ENCODE data around the gene SLC7A7. TPM values are rescaled to one million over a fixed set of nuclear protein-coding genes. Genes with fewer than 3 reads are reported as not detected.

The SLC7A7 gene
- total and polyA plus RNA-seq, 8 donors: 3.1 to 29.4 (median 8.1) TPM; not detected in 2

DNA sequence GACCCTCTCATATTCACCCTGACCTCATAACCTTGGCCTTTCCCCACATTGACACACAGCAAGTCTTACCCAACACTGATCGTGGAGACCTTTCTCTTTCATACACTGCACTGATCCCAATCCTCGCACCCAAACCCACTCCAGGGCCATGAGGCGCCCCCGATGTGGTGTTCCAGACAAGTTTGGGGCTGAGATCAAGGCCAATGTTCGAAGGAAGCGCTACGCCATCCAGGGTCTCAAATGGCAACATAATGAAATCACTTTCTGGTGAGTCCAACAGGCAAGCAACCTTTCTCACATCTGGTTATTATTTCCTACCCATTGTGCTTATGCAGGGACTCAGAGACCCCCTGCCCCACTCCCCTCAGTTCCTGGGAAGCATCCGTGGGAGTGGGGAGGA lies 26.5 kb upstream of the SLC7A7 start:
- TF ChIP-seq, protein P1, sequence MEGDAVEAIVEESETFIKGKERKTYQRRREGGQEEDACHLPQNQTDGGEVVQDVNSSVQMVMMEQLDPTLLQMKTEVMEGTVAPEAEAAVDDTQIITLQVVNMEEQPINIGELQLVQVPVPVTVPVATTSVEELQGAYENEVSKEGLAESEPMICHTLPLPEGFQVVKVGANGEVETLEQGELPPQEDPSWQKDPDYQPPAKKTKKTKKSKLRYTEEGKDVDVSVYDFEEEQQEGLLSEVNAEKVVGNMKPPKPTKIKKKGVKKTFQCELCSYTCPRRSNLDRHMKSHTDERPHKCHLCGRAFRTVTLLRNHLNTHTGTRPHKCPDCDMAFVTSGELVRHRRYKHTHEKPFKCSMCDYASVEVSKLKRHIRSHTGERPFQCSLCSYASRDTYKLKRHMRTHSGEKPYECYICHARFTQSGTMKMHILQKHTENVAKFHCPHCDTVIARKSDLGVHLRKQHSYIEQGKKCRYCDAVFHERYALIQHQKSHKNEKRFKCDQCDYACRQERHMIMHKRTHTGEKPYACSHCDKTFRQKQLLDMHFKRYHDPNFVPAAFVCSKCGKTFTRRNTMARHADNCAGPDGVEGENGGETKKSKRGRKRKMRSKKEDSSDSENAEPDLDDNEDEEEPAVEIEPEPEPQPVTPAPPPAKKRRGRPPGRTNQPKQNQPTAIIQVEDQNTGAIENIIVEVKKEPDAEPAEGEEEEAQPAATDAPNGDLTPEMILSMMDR (IDR thresholded peaks at IDR 0.05): no peak
- no peak for TF ChIP-seq POLR2AphosphoS5 (IDR thresholded peaks at IDR 0.05)
- TF ChIP-seq POLR2A (IDR thresholded peaks at IDR 0.05): no peak
- no peak for TF ChIP-seq EP300 (IDR thresholded peaks at IDR 0.05)
- DNase-seq: no peak
- WGBS, 5 donors: 87 to 96% (median 94%) methylated on average over 8 of the region's 8 CpGs
- no peaks in the 10 kb centered on the region for H3K27me3 ChIP-seq
- peaks cover 25 to 78% (median 54%) of the 10 kb centered on the region in 4 donors for H3K4me1 ChIP-seq
- no peaks in the 10 kb centered on the region for H3K9me3 ChIP-seq
- peaks cover 58 to 62% (median 60%) of the 10 kb centered on the region in 4 donors for H3K36me3 ChIP-seq
- H3K27ac ChIP-seq: peak overlapping the region in 3 of 5 donors; percentile 30 to 96 (median 90)
- intact Hi-C loops (cut with DNase I; ENCODE audit: low total_unique reads): loop anchor here (10.0 kb wide), 1 partner anchor 287 kb away; no protein-coding TSS in a partner anchor
- H3K4me3 ChIP-seq: no peak overlapping the region

DNA sequence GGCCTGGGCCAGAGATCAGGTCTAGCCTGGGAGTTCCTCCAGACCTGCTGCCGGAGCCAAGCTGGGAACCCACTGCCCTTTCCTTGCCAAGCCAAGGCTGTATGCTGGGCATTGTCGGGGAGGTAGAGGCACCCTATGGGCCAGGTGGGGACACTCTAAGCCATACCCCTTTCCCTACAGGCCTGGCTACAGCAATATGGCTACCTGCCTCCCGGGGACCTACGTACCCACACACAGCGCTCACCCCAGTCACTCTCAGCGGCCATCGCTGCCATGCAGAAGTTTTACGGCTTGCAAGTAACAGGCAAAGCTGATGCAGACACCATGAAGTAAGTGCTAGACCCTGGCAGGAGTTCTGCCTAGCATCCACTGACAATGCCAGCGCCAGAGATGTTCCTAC lies 26.1 kb upstream of the SLC7A7 start:
- Histone ChIP-seq H3K27ac (peak overlapping the region in 3 of 5 donors; percentile 27 to 96 (median 39)), H3K27me3 (no peaks in the 10 kb centered on the region), H3K9me3 (no peaks in the 10 kb centered on the region), H3K4me1 (peaks cover 21 to 74% (median 49%) of the 10 kb centered on the region in 4 donors), H3K4me3 (no peak overlapping the region), H3K36me3 (peaks cover 54 to 57% (median 56%) of the 10 kb centered on the region in 4 donors)
- intact Hi-C loops (cut with DNase I; ENCODE audit: low total_unique reads): loop anchor here (10.0 kb wide), 1 partner anchor 287 kb away; no protein-coding TSS in a partner anchor
- TF ChIP-seq POLR2AphosphoS5 (IDR thresholded peaks at IDR 0.05): no peak
- TF ChIP-seq EP300 (IDR thresholded peaks at IDR 0.05): no peak
- TF ChIP-seq, protein P1 (IDR thresholded peaks at IDR 0.05): no peak
- no peak for TF ChIP-seq POLR2A (IDR thresholded peaks at IDR 0.05)
- WGBS, 5 donors: 92 to 96% (median 94%) methylated on average over 8 to 9 of the region's 9 CpGs
- DNase-seq: no peak

DNA sequence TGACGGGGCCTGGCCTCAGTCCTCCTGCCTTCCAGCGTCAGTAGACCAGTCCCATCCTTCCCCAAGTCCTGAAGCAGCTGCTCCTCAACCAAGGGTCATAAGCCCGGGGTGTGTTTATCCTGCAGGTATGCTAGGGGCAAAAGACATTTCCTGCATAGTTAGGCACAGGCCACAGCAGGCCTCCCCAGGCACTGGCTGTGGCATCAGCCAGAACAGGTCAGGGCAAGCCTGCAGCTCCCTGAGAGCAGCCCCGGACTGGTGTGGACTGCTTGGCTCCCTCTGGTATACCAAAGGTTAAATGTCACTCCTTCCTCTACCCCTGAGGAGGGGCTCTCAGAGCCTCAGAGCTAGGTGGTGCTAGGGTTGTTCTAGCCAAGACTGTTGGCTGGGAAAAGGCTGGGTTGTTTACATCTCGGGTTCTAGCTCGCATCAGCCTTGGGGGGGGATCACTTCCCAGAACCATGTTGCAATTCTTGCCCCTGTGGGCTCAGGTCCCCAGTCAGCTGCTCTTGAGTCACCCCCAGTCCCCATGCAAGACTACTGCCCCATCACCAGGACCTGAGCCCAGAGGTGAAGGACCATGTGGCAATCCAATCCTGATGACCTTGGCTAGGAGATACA lies 24.0 kb upstream of the SLC7A7 start:
- no peaks in the 10 kb centered on the region for H3K9me3 ChIP-seq
- TF ChIP-seq EP300 (IDR thresholded peaks at IDR 0.05) (no peak), POLR2AphosphoS5 (IDR thresholded peaks at IDR 0.05) (peak in 2 of 3 donors; percentile 14 to 46)
- 42 to 60% (median 48%) methylated on average over 6 of the region's 6 CpGs for WGBS, 5 donors
- no peak for DNase-seq
- intact Hi-C loops (cut with DNase I; ENCODE audit: low total_unique reads): no loop called here
- H3K27ac ChIP-seq: peak overlapping the region; percentile 20 to 97 (median 93)
- peak overlapping the region; percentile 68 to 95 (median 74) for H3K4me3 ChIP-seq
- H3K27me3 ChIP-seq: no peaks in the 10 kb centered on the region
- H3K36me3 ChIP-seq: peaks cover 36 to 48% (median 45%) of the 10 kb centered on the region in 4 donors
- peaks cover 15 to 64% (median 44%) of the 10 kb centered on the region in 4 donors for H3K4me1 ChIP-seq

DNA sequence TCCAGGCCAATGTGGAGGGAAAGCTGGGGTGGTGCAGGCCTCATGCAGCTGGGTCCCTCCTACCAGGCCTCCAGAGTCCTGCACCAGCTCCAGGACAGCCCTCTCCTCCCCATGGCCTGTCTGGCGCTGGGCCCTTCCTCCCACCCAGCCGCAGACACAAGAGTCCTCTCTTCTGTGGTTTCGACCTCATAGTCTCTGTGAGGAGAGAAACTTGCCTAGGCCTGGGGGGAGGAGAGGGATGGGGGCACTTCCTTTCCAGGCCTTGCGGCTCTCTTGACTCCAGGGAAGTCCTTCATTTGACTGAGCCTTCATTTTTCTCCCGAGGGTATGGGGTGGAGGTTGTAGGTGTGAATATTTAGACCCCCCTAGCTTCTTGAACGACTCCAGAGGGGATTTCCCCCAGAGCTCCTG lies 23.4 kb upstream of the SLC7A7 start:
- no peaks in the 10 kb centered on the region for H3K9me3 ChIP-seq
- H3K27ac ChIP-seq: peak overlapping the region; percentile 20 to 97 (median 93)
- intact Hi-C loops (cut with DNase I; ENCODE audit: low total_unique reads): no loop called here
- peaks cover 15 to 64% (median 44%) of the 10 kb centered on the region in 4 donors for H3K4me1 ChIP-seq
- peaks cover 35 to 48% (median 45%) of the 10 kb centered on the region in 4 donors for H3K36me3 ChIP-seq
- H3K4me3 ChIP-seq: peak overlapping the region; percentile 68 to 95 (median 74)
- WGBS, 5 donors: 22 to 45% (median 26%) methylated on average over 4 to 6 of the region's 6 CpGs
- H3K27me3 ChIP-seq: no peaks in the 10 kb centered on the region
- TF ChIP-seq, protein P1 (IDR thresholded peaks at IDR 0.05): no peak
- no peak for TF ChIP-seq POLR2A (IDR thresholded peaks at IDR 0.05)
- peak in 1 of 2 donors; percentile 66 for DNase-seq
